Right lobe of liver (tissue), 6 donors: ENCODE results near the gene NOTUM. TPM values are rescaled to one million over a fixed set of nuclear protein-coding genes. Genes with fewer than 3 reads are reported as not detected.

Source experiments
- ATAC-seq, 4 donors: fragments of 200-7000 bp; cut with Tn5 transposase; one replicate each; pipeline ENCODE4 v1.9.1; 2020; ENCODE audit warnings: mild to moderate bottlenecking in 4 of 4, moderate library complexity in 4 of 4
- DNase-seq, 3 donors: peaks; one replicate each; pipeline ENCODE4 v3.0.0-alpha.2; 2020
- H3K27ac ChIP-seq, 3 donors: fragments of 200-600 bp; one replicate each; pipeline ENCODE4 v1.8.0; 2022
- H3K27me3 ChIP-seq, 2 donors: fragments of 200-600 bp; one replicate each; pipeline ENCODE4 v1.8.0; 2022
- H3K36me3 ChIP-seq, 4 donors: fragments of 200-600 bp; sonication (generic) in 1 of 4; one replicate each; pipeline versions ENCODE4 v1.5.1 to v1.8.0; 2017 to 2022; ENCODE audit warnings: control low read depth in 1 of 4
- H3K4me1 ChIP-seq, 4 donors: fragments of 200-600 bp; sonication (generic) in 1 of 4; one replicate each; pipeline versions ENCODE4 v1.5.1 to v1.8.0; 2017 to 2022; ENCODE audit warnings: control low read depth in 1 of 4
- H3K4me3 ChIP-seq, 3 donors: fragments of 200-600 bp; one replicate each; pipeline ENCODE4 v1.8.0; 2022
- H3K9me3 ChIP-seq, 4 donors: fragments of 200-600 bp; sonication (generic) in 1 of 4; one replicate each; pipeline versions ENCODE4 v1.5.1 to v1.8.0; 2017 to 2022; ENCODE audit warnings: control low read depth in 1 of 4
- CTCF ChIP-seq, 4 donors: fragments of 200-600 bp in 3 of 4; fragments of 450-650 bp in 1 of 4; IDR thresholded peaks; one replicate each; pipeline versions ENCODE4 v1.5.1 to v1.8.0; 2016 to 2022; ENCODE audit warnings: antibody characterized with exemption in 4 of 4, mild to moderate bottlenecking in 2 of 4
- POLR2A ChIP-seq: fragments of 450-650 bp; IDR thresholded peaks from one replicate; pipeline ENCODE4 v1.6.1; 2017; ENCODE audit warnings: antibody characterized with exemption, mild to moderate bottlenecking
- WGBS: methylation state at CpG from one replicate; pipeline ENCODE4 v1.1.6; 2018; ENCODE audit warnings: low coverage, low lambda C conversion rate; ENCODE audit not compliant: insufficient coverage; ENCODE audit errors: missing lambda C conversion rate; 5-methylcytosine and 5-hydroxymethylcytosine counted together
- intact Hi-C, 2 donors: fragments of 100-400 bp; cut with DNase I; formaldehyde crosslinking; loops; one replicate each; pipeline versions ENCODE4 v1.11.2 to v1.14.1; 2022
- total RNA-seq, 6 experiments: library from RNA; depleted of rRNA in 2 of 6; stranded (reverse); fragments of >200 nt in 2 of 6; fragmentation: NEBNext Ultra II Directional in 3 of 6; extraction: Animal tissue kit (Norgen Biotek cat#: 25700) in 3 of 6; gene quantifications; one replicate each; pipeline versions ENCODE4 v1.1.0 to v1.2.4, GENCODE V29; 2016 to 2023
- donor health status: DM: no; HTN: yes; CAD: no.
- donor health status: DM: no; HTN: no; CAD: no.
- donor health status: DM: no; HTN: no; CAD: no.
- donor health status: DM: no; HTN: yes; CAD: no.
- donor health status: DM: no; HTN: yes; CAD: no.

The NOTUM gene
- total RNA-seq, 6 experiments from 2014 or later = 1.2 to 7.6 (median 3.0) TPM

DNA sequence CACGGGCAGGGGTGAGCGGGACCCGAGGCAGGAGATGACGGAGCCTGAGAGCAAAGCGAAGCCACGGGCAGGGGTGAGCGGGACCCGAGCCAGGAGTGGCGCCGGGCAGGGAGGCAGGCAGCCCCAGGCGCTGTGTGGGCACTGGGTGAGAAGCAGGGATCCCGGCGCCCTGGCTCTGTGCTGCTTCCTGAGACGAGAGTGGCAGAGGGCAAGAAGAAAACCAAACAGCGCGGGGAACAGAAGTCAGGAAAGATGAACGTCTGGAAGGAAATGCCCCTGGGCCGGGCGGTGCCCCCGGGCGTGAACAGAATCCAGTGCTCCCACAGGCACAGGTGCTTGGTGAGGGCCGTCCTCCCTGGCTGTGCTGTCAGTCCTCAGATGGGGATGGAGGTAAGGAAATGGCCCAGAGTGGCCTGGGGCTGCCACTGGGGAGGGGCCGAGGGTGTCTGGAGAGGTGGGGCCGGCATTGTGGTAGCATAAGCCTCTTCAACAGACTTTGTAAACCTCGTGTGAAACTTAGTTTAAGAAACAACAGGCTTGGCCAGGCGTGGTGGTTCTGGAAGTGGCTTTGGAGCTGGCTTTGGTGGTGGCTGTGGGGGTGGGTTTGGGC is 26.3 kb upstream of the NOTUM start:
- intact Hi-C loops = no loop called here
- 91% methylated on average over 16 of the region's 26 CpGs for WGBS
- peaks cover 0 to 30% (median 11%) of the 10 kb centered on the region in 4 donors for H3K36me3 ChIP-seq

GRCh38 chr17:81986606-81987005 is 25.6 kb upstream of the NOTUM start:
- TF ChIP-seq POLR2A = no peak
- TF ChIP-seq CTCF (IDR thresholded peaks at IDR 0.05) = no peak
- Histone ChIP-seq H3K9me3 (no peaks in the 10 kb centered on the region), H3K27me3 (no peaks in the 10 kb centered on the region), H3K4me1 (peaks cover 0 to 15% (median 3%) of the 10 kb centered on the region in 4 donors), H3K27ac (no peak overlapping the region), H3K36me3 (peaks cover 0 to 30% (median 11%) of the 10 kb centered on the region in 4 donors), H3K4me3 (no peak overlapping the region)
- ATAC-seq (no peak), DNase-seq (no peak)
- 96% methylated on average over 18 of the region's 26 CpGs for WGBS
- intact Hi-C loops = no loop called here

More for the DNA sequence above, 26.3 kb upstream of the NOTUM start:
- TF ChIP-seq POLR2A (no peak), CTCF (IDR thresholded peaks at IDR 0.05) (no peak)
- Histone ChIP-seq H3K4me3 (no peak overlapping the region), H3K9me3 (no peaks in the 10 kb centered on the region), H3K27me3 (no peaks in the 10 kb centered on the region), H3K4me1 (peaks cover 0 to 21% (median 6%) of the 10 kb centered on the region in 4 donors), H3K27ac (no peak overlapping the region)
- DNase-seq = no peak
- no peak for ATAC-seq

DNA sequence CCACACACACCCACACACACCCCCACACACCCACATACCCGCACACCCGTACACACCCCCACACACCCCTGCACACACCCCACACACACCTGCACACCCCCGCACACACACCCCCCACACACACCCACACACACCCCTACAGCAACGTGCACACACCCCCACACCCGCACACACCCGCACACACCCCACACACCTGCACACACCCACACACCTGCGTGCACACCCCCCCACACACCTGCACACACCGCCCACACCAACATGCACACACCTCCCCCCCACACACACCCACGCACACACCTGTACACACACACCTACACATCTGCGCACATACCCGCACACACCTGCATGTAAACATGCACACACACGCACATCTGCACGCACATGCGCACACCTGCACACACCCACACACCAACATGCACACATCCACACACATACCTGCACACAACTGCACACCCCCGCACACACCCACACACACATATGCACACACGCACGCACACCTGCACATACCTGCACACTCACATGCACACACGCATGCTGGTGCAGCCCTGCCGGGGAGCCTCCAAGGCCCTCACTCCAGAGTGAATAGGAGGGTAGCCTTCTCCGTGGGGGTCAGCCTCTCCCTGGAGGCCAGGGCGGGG is 23.9 kb upstream of the NOTUM start:
- TF ChIP-seq POLR2A = no peak
- TF ChIP-seq CTCF (IDR thresholded peaks at IDR 0.05) = no peak
- 95% methylated on average over 12 of the region's 21 CpGs for WGBS
- Histone ChIP-seq H3K4me3 (no peak overlapping the region), H3K36me3 (peaks cover 0 to 30% (median 11%) of the 10 kb centered on the region in 4 donors), H3K9me3 (no peaks in the 10 kb centered on the region), H3K27ac (no peak overlapping the region), H3K27me3 (no peaks in the 10 kb centered on the region), H3K4me1 (peaks cover 0 to 6% (median 0%) of the 10 kb centered on the region in 4 donors)
- intact Hi-C loops = no loop called here
- ATAC-seq (no peak), DNase-seq (no peak)

GRCh38 chr17:81983639-81984373 is 22.8 kb upstream of the NOTUM start:
- ATAC-seq (no peak), DNase-seq (no peak)
- Histone ChIP-seq H3K27me3 (no peaks in the 10 kb centered on the region), H3K4me3 (no peak overlapping the region), H3K9me3 (no peaks in the 10 kb centered on the region), H3K27ac (no peak overlapping the region), H3K4me1 (peaks cover 0 to 16% (median 4%) of the 10 kb centered on the region in 4 donors), H3K36me3 (peaks cover 0 to 30% (median 12%) of the 10 kb centered on the region in 4 donors)
- intact Hi-C loops = no loop called here
- TF ChIP-seq CTCF (IDR thresholded peaks at IDR 0.05) (no peak), POLR2A (no peak)
- WGBS = 85% methylated on average over 15 of the region's 26 CpGs
